Fibroblast of the aortic adventitia (primary cell): Measurements from ENCODE around the gene GPR161. TPM values are rescaled to one million over a fixed set of nuclear protein-coding genes. Genes with fewer than 3 reads are reported as not detected.
"Not testable (repeated sequence)": the region's sequence is repeated elsewhere in the genome, so short reads cannot be mapped to it uniquely, and the experiment has no call there.

Experiments
- DNase-seq: peaks from one replicate; pipeline ENCODE4 v3.0.0-alpha.2; 2010; ENCODE audit warnings: low read depth
- H3K4me3 ChIP-seq: 2 replicates; pipeline ENCODE4 v1.5.1; 2011; ENCODE audit warnings: low read depth, mild to moderate bottlenecking, control low read depth, low read length, moderate library complexity
- total RNA-seq: library from RNA; depleted of rRNA; stranded (reverse); fragments of >200 nt; gene quantifications from 2 replicates; pipeline ENCODE4 v1.2.3, GENCODE V29; 2012; ENCODE audit warnings: low replicate concordance
- TF ChIP-seq, protein P1 (sequence below): IDR thresholded peaks from 2 replicates; pipeline ENCODE4 v1.5.1; 2011; ENCODE audit warnings: mild to moderate bottlenecking, low read length, control low read depth, inconsistent platforms; ENCODE audit not compliant: insufficient read depth

The GPR161 gene, protein sequence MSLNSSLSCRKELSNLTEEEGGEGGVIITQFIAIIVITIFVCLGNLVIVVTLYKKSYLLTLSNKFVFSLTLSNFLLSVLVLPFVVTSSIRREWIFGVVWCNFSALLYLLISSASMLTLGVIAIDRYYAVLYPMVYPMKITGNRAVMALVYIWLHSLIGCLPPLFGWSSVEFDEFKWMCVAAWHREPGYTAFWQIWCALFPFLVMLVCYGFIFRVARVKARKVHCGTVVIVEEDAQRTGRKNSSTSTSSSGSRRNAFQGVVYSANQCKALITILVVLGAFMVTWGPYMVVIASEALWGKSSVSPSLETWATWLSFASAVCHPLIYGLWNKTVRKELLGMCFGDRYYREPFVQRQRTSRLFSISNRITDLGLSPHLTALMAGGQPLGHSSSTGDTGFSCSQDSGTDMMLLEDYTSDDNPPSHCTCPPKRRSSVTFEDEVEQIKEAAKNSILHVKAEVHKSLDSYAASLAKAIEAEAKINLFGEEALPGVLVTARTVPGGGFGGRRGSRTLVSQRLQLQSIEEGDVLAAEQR
- total RNA-seq, result 7.0 and 12.3 TPM in 2 replicates

GRCh38 chr1:168136709-168137514, at the start of gene GPR161:
TSS of gene GPR161 (minus strand) at chr1:168136930. CDS start at chr1:168104850, 32,080 bp downstream.
- TF ChIP-seq, protein P1, sequence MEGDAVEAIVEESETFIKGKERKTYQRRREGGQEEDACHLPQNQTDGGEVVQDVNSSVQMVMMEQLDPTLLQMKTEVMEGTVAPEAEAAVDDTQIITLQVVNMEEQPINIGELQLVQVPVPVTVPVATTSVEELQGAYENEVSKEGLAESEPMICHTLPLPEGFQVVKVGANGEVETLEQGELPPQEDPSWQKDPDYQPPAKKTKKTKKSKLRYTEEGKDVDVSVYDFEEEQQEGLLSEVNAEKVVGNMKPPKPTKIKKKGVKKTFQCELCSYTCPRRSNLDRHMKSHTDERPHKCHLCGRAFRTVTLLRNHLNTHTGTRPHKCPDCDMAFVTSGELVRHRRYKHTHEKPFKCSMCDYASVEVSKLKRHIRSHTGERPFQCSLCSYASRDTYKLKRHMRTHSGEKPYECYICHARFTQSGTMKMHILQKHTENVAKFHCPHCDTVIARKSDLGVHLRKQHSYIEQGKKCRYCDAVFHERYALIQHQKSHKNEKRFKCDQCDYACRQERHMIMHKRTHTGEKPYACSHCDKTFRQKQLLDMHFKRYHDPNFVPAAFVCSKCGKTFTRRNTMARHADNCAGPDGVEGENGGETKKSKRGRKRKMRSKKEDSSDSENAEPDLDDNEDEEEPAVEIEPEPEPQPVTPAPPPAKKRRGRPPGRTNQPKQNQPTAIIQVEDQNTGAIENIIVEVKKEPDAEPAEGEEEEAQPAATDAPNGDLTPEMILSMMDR, result peak; percentile 11
- H3K4me3 ChIP-seq, result peak within 1 kb of the TSS; percentile 80
- peak; percentile 33 for DNase-seq

DNA sequence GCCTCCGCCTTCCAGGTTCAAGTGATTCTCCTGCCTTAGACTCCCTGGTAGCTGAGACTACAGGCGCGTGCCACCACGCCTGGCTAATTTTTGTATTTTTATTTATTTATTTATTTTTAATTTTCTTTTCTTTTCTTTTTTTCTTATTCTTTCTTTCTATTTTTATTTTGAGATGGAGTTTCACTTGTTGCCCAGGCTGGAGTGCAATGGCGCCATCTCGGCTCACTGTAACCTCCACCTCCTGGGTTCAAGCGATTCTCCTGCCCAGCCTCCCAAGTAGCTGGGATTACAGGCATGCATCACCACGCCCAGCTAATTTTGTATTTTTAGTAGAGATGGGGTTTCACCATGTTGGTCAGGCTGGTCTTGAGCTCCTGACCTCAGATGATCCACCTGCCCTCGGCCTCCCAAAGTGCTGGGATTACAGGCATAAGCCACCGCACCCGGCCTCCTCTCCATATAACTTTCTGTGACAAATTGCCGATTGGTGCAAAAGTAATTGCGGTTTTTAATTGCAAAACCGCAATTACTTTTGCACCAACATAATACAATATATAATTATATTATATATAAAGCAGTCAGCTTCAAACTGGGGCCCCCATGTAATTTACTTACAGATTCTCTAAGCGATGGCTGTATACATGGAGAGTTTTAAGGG, 44.5 kb upstream of the GPR161 start:
- H3K4me3 ChIP-seq, DNase-seq: not testable (repeated sequence)

- no peak for DNase-seq
- H3K4me3 ChIP-seq, result peak overlapping the region; percentile 99
- TF ChIP-seq, protein P1, result no peak
Observed at GRCh38 chr1:168180148-168180524, 43.4 kb upstream of the GPR161 start.

- DNase-seq, result peak; percentile 47
- TF ChIP-seq, protein P1, result no peak
- peak overlapping the region; percentile 99 for H3K4me3 ChIP-seq
Observed at GRCh38 chr1:168179438-168180147, 42.9 kb upstream of the GPR161 start.

GRCh38 chr1:168178638-168179437, 42.1 kb upstream of the GPR161 start, which contains the start of gene TIPRL:
TSS of gene TIPRL (plus strand) at chr1:168178962. CDS start at chr1:168179078, 116 bp downstream.
- TF ChIP-seq, protein P1, result peak; percentile 74
- H3K4me3 ChIP-seq, result peak within 1 kb of the TSS; percentile 99
- peak; percentile 99 for DNase-seq

DNA sequence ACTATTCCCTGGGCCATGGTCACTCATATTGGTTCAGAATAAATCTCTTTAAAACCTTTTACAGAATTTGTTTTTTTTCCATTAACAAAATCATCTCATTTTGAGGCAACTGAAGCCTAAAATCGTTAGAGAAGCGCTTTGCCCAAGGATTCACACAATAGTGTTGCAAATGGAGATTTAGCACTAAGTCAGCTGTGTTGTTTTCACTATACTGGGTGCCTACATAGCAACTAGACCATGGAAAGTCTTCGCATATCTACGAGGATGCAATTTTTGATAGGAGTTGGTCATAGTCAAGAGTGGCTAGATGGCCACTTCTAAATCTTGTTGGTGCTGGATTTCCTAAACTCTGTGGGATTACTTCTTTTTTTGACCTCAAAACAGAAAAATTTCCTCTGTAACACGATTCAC, 41.5 kb upstream of the GPR161 start:
- H3K4me3 ChIP-seq, result peak overlapping the region; percentile 43
- DNase-seq, result no peak
- TF ChIP-seq, protein P1, result no peak
